ENCODE results near the gene UBAC1.
"Not testable (repeated sequence)": the region's sequence is repeated elsewhere in the genome, so short reads cannot be mapped to it uniquely, and the experiment has no call there.

UBAC1 gene

DNA sequence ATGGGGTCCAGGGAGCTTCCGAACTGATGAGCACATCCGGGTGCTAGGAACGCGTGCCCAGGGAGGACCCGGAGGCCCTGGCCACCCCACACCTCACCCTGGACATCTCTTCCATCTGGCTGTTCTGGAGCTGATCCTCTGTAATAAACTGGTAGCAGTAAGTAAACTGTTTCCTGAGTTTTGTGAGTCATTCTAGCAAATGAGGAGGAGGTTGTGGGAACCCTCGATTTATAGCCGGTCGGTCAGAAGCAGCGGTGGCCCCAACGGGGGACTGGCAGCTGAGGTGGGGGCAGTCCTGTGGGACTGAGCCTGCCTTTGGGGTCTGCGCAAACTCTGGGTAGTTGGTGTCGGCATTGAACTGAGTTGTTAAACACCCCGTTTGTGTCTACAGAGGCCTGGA, 15.4 kb upstream of the UBAC1 start:
- no peak for DNase-seq

DNA sequence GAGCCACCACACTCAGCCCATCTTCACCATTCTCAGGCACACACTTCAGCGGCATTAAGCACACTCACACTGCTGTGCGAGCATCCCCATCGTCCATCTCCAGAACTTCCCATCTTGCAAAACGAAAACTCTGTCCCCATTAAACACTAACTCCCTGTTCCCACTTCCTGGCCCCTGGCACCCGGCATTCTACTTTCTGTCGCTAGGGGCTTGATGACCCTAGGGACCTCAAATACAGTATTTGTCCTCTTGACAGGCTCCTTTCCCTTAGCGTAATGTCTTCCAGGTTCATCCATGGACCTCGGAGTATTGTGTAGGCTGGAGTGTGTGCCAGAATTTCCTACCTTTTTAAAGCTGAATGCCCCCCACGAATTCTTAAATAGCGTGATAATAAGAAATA, 14.7 kb upstream of the UBAC1 start:
- DNase-seq: no peak

DNA sequence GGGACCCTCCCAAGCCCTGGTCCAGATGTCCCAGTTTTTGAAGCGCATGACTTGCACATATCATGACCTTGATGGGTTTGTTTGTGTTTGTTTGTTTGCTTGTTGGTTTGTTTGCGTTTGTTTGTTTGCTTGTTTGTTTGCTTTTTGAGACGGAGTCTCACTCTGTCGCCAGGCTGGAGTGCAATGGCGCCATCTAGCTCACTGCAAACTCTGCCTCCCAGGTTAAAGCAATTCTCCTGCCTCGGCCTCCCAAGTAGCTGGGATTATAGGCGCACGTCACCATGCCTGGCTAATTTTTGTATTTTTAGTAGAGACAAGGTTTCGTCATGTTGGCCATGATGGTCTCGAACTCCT, 13.0 kb upstream of the UBAC1 start:
- DNase-seq: no peak

DNA sequence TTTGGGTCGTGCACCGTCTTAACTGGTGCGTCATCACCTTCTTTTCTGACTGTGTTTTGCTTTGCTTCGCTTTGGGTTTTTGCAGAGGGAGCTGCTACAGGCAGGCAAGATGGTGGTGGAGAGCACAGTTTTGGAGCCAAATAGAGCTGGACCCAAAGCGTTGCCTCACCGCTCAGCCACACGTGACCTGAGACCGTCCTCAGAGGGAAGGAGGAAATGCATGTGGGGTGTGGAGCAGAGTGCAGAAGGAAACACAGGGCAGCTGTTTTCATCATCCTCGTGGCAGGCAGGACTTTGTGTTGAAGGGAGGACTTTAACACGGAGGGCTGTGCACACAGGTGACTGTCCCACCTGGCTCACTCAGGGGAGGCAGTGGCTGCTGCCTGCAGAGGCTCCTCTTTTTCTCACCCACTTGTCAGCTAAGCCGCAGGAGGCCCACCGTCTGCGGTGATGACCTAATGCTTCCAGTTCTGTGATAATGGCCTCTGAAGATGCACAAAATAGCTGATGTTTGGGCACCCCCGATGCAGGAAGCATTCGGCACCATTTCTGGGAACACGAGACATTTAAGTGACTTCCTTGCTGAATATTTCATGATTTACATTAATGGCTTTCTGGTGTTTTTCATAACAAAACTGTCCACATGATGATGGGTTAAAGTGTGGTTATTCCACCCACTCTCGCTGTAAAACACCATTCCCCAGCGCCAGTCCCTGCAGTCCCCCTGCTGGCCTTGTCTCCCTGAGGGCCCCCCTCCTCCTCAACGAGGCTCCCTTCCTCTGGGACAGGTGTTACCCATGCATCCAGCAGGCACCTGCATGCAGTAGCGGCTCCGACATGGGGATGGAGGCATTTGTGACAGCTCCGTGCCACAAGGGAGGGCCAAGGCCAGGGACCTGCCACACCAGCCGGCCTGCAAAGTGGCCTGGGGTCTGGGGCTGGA, 12.4 kb upstream of the UBAC1 start:
- DNase-seq: no peak

DNA sequence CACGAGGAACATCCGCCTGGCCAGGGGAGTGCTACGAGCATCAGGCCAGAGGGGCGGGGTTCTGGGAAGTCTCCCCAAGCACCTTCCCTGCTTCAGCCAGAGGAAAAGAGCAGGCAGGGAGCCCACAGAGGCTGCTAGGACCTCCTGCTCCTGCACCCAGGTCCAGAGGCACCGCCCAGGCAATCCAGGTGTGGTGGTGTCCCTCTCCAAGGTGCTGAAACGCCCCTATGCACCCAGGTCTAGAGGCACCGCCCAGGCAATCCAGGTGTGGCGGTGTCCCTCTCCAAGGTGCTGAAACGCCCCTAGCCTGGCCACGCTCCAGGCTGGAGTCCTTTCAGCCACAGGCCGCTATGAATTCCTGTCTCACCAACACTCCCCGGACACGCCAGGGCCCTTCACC, 10.7 kb upstream of the UBAC1 start:
- no peak for DNase-seq

DNA sequence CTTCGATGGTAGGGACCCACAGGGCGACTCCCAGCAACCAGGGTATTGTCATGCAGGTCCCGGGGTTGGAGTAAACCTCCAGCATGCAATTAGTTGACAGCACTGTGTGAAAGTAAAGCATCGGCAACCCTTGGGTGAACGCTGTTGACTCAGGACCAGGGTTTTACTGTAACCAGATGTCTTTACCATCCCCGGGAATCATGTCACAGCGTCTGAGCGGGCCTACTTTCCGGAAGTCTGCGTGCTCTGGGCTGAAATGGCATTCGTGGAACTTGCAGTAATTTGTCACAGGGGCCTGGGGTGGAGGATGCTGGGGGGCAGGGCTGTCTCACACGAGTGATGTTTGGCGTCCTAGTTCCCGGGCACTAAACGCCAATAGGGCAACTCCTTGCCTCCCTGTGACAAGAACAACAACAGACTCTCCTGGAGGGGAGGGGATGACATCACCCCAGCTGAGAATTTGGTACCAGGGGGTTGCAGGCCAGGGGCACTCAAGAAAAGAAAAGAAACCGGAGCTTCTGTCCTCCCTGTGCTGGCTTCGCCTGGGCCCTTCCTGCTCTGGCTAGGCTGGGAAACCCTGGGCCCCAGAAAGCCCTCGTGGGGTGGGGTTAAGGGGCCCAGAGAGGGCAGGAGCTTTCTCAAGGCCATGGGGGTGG, 10.1 kb upstream of the UBAC1 start:
- DNase-seq: no peak

DNA sequence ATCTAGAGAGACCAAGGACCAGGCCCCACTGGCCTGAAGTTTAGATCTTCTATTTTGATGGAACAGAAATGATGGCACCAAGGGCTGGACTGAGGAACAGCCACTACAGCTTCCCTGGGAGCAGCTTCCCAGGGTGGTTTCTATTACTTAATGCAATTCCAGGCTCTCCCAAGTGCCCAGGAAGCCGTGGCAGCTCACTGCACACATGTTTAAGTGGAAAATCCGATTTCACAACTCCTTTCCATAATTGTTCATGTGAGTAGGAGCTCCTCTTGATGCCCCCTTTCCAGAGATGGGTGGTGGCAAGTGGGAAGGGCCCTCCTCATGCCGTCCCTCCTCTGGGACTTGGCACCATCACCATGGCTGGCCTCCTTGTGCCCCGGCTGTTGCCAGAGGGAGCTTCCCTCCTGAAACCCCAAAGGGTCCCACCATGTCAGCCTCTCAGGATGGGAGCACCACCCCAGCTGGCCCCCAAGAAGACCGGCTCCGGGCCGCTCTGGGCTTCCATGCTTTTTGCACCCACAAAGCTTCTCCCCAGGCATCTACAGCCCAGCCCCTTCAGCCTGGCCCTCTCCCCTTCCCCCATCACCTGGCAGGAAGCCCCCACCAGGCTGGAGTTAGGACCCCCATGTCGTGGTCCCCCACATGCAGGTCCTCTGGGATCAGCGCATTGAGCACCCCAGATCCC, 9.1 kb upstream of the UBAC1 start:
- DNase-seq: no peak

DNA sequence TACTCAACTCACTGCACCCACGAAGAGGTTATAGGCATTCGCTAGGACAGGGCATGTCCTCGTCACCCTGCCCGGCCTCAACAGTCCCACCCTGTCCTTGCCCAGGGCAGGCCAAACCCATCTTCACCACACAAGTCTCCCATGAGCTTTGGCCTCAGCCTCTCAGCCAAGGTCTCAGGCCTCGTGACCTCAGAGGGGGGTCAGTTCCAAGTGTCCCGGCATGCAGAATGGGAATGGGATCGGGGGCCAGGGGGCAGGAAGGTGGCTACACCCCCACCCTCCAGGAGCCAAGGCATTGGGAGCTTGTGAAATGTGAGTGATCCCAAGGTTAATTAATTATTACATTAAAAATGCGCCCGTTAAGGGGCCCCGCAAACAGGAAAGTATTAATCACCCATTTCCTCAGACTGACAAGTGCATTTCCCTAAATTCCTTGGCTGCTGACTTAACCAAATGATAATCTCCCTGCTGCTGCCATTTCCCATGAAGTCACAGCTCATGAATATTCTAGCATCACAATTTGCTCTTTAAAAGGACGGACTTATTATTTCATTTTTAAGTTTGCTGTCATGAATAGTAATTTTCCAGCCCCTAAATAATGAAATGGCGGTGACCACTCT, 8.0 kb upstream of the UBAC1 start:
- DNase-seq: no peak

DNA sequence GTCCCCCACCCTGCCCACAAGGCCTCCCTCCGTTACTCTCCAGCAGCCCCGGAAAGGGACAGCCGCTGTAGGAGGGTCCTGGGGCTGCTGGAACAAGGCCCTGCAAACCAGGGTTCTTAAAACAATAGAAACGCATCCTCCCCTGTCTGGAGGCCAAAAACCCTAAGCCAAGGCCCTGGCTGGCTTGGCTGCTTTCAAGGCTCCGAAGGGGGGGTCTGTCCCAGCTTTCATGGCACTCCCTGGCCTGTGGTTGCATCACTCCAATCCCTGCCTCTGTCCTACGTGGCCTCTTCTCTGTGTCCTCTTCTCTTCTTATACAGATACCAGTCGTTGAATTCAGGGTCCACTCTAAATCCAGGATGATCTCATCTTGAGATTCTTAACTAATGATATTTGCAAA, 7.4 kb upstream of the UBAC1 start:
- no peak for DNase-seq

DNA sequence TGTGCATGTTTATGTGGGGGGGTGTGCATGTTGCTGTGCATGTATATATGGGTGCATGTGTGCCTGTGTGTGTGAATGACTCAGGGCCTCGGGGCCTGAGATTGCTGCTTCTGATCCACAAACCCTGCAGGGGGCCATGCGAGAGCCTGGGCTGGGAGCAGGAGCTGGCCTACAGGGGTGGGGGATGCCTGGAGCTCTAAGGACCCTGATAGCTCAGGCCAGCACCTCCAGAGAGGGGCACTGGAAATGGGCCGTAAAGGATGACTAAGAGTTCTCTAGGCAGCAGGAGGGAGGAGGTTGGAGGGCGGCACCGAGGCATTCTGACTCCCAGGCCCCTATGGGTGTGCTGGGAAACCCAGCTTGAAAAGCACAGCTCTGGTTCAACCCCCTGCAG, 6.9 kb upstream of the UBAC1 start:
- no peak for DNase-seq

DNA sequence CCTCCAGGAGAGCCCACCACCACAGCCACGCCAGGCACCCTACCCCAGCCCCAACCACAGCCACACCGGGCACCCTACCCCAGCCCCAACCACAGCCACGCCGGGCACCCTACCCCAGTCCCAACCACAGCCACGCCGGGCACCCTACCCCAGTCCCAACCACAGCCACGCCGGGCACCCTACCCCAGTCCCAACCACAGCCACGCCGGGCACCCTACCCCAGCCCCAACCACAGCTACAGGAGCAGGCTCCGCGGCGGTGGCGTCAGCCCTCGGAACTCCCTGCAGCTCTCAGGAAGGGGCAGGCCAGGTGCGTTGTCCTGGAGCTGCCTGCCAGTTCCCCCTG, 5.7 kb upstream of the UBAC1 start:
- DNase-seq: not testable (repeated sequence)

DNA sequence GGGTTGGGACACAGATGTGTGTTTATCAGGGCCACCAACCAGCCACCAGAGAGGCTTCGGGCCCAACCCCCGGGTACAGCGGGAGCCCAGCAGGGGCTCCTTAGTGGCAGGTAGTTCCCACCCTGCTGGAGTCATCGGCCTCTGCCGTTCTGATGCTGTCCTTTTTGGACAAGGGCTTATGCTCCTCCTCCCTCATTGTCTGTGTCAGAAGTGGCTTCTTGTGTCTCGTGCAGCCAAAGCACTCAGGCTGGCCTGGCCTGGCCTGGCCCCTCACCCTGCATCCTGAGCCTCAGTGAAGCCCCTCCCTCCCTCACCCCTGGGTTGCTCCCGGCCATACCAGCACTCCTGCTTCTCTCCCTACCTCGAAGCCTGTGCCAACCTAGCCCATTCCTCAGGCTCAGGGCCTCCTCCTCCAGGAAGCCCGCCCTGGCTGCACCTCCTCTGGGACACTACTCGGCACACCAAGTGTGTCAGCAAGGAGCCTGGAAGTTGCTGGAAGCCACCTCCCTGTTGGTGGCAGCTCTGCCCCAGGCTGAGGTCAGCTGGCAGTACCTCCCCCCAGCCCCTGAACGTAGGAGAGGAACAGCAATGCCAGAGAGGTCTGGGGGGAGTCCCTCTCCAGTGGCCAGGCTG, 4.1 kb upstream of the UBAC1 start:
- DNase-seq: no peak

DNA sequence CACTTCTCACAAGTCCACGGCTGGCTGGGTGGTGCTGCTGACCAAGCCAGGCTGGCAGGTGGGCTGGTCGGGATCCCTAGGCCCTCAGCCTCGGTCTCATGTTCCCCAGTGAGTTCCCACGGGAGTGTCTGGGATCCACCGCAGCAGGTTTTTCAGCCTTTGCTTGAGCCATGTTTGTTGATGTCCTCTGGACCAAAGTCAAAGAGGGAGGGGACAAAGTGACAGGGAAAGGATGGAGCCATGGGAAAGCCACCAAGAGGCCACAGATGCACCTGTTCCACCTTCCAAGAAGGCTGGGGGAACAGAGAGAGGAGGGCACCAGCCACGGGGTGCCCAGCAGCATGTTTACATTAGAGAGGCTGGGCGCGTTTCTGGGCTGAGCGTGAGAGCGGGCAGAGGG, 2.8 kb upstream of the UBAC1 start:
- DNase-seq: no peak

DNA sequence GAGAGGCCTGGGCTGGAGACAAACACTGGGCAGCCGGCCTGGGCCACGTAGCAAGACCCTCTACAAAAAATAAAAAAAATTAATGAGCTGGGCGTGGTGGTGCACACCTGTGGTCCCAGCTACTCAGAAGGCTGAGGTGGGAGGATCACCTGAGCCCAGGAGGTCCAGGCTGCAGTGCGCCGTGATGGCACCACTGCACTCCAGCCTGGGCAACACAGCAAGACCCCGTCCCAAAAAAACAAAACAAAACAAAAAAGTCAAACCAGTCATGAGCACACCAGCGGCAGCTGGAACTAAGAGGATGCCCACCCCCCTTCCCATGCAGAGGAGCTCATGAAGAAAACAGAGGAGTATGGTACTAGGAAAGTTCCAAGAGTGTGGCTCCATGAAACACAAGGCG, 2.2 kb upstream of the UBAC1 start:
- DNase-seq: no peak

DNA sequence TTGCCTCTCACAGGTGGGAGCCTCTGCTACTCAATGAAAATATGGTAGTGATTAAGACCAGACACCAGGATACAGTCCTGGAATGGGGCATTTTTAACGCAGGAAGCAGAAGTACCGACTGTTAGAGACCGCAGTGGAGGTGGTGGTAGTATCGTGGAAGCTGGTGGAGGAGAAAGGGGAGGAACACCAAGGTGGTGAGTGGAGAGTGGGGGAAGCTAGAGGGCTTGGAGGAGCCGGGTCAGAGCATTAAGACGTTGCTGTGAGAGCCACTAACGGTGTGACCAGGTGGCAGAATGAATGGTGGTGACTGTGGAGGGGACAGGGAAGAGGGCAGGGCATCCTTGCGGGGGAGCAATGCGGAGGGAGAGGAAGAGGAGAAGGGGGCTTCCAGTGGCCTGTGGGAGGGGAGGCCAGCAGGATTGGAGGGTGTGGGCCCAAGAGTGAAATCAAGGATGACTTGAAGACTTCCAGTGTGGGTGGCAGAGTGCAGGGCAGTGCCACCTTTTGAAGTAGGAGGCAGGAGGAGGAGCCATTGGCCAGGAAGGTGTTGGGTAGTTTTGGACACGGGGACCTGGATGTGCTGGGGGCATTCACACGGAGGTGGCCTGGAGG, 1.6 kb upstream of the UBAC1 start:
- no peak for DNase-seq

DNA sequence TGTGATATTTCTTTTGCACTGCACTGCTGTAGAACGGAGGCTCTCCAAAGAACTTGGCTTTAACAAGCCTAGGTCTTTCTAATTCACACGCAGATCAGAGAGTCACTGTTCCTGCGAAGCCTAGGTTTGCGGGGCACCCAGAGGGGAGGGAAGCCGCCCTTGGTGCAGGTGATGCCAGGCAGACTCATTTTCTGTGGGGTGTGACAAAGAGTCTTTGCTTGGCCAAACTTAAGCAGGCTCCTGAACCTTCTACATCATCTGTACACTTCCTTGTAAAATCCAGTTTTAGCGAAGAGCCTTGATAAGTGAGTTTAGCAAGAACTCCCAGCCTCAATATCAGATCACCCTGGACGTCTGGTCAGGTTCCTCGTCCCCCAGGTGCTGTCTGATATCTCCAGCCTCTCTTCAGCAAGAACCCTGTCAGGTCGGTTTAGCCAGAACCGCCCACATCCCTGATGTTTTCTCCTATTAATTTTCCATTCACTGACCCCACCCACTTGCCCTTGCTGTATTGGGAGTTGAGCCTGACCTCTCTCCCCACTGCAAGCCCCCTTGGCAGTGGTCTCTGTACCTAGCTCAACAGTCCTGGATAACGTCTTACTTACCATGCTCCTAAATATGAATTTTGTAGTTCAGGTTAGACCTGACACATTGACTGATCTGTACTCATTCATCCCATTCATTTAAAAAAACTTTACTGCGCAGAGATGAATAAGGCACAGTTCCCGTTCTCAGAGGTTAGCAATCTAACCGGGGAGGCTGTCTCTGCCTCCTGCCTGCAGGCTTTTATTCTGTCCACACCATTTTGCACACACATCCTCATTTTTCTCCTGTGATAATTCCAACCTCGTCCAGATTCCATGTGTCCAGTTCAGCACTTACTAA, 880 bp upstream of the UBAC1 start:
- no peak for DNase-seq

DNA sequence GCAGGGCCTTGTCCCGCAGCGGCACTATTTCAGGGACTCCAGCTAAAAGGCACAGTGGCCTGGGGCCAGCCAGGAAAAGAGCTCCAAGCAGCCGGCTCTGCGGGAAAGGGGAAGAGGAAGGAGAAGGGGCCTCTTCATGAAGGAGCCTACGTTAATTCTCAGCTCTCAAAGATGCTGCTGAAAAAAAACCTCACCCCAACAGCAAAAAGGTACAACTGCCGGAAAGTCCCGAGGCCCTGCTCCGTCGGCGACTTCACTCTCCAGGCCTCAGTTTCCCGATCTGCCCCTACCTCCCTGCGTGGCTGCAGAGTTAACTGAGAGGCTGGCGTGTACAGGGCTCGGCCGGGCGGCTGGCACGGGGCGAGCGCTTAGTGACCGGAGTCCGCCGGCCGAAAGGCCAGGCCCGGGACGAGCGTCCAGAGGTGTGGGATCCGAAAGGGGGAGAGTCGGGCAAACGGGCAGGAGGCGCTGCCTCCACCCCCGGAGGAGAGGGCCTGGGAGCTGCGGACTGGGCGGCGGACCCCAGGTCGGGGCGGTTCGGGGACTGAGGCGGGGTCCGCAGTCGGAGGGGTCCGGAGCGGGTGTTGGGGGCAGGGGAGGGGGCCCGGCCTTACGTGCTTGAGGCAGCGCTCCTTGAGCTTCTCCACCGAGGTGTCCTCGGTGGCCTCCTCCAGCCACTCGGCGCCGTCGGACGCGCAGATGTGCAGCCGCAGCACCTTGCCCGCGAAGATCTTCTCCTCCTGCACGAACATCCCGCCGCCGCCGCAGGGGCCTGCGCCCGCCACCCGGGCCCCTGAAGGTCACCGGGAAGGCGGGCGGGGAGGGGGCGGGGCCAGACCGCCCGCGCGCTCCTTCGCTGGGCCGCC, 529 bp downstream of the UBAC1 start:
- DNase-seq: no peak

DNA sequence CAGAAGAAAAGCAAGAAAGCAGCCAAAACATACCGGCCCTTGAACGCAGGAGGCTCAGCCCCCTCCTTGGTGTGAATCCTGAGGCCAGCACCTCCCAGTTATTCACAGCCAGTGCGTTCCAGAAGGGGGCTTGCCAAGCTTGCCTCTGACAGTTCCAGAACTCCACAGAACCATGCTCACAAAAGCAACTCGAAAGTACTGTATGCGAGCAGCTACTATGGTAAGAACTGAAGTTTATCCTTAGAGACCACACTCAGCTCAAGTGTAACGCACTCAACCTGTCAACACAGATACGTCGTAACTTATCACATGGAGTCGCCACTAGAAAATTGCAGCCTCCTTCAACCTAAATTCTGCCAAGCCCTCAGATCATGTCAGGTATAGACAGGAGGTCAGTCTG, 1.4 kb downstream of the UBAC1 start:
- no peak for DNase-seq

DNA sequence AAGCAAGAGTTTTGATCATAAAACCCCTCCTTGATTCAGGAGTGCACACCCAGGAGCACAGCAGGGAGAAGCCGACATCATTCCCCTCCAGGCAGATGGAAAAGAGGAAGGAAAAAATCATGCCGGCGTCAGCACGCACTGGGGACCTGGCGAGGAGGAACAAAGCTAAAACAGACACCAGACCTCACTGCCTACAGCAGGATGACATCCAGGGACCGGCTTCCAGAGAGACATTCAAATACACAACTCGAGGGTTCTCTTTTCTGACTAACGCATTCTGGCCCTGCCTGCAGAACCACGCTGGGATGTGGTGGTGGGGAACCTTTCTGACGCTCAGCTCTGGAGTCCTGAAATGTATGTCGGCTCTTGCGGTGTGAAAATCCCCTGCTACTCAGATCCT, 2.7 kb downstream of the UBAC1 start:
- DNase-seq: no peak

DNA sequence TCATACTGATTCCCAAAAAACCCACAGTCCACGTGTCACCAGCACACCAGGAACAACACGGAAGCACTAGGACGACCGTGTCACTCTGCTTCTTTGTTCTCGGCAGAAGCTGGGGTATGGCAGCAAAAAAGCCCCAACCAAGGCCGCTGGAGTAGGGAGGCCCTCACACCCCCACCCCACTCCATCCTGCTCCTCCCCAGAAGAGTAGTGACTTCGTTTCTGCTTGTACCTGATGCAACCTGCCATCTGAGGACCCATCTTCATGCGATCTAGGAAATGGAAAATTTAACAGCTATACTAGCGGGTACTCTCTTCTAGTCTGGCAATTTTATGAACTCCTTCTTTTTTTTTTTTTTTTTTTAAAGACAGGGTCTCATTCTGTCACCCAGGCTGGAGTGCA, 3.7 kb downstream of the UBAC1 start:
- DNase-seq: no peak

DNA sequence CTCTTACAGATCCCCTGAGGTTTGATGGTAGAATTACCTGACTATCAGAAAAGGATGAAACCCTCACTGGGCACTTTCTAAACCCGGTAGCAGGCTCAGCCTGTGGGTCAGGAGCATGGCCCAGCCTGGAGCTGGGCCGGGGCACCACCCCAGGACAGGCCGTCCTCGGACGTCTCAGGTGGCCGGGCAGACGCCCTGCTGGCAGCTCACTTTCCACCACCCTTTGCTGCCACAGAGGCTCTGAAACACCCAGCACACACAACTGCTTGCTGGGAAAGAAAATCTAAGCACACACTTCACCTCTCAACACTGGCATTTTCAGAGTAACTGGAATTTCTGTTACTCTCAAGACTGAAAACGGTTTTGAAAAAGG, 4.4 kb downstream of the UBAC1 start:
- no peak for DNase-seq
